ENCODE results near the gene RPL7A.
"Not testable (repeated sequence)": the region's sequence is repeated elsewhere in the genome, so short reads cannot be mapped to it uniquely, and the experiment has no call there.

DNA sequence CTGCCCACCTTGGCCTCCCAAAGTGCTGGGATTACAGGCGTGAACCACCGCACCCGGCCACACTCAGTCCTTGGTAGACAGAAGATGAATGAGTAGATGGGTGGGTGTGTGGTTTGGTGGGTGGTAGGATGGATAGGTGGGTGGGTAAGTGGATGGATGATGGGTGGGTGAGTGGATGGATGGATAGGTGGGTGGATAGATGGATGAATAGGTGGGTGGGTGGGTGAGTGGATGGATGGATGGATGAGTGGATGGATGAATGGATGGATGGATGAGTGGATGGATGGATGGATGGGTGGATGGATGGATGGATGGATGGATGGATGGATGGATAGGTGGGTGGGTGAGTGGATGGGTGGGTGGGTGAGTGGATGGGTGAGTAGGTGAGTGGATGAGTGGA lies 44.3 kb downstream of the RPL7A start:
- not testable (repeated sequence) for TF ChIP-seq POLR2A (IDR thresholded peaks at IDR 0.05); CTCF (IDR thresholded peaks at IDR 0.05 in 4 of 5, conservative IDR thresholded peaks at IDR 0.05 in 1 of 5)
